GM21515 (cell line): ENCODE measurements around the gene FHIT.

ENCODE experiments used
- ATAC-seq: cut with Tn5 transposase; IDR thresholded peaks from one replicate; pipeline ENCODE4 v1.9.1; 2021; ENCODE audit not compliant: unreplicated experiment

FHIT gene

GRCh38 chr3:59795756-59796155, 1455.5 kb downstream of the FHIT start:
- no peak for ATAC-seq

- ATAC-seq: no peak
Observed at GRCh38 chr3:59793976-59794375, 1457.3 kb downstream of the FHIT start.

GRCh38 chr3:59791774-59792308, 1459.4 kb downstream of the FHIT start:
- ATAC-seq: no peak

GRCh38 chr3:59790241-59790640, 1461.0 kb downstream of the FHIT start:
- ATAC-seq: no peak

- ATAC-seq: no peak
Observed at GRCh38 chr3:59788801-59789200, 1462.5 kb downstream of the FHIT start.

GRCh38 chr3:59788133-59788532, 1463.1 kb downstream of the FHIT start:
- no peak for ATAC-seq

- no peak for ATAC-seq
Observed at GRCh38 chr3:59786374-59786773, 1464.9 kb downstream of the FHIT start.

- no peak for ATAC-seq
Observed at GRCh38 chr3:59784164-59784563, 1467.1 kb downstream of the FHIT start.

- ATAC-seq: no peak
Observed at GRCh38 chr3:59783468-59783988, 1467.7 kb downstream of the FHIT start.

GRCh38 chr3:59782664-59783063, 1468.6 kb downstream of the FHIT start:
- no peak for ATAC-seq

GRCh38 chr3:59780209-59780608, 1471.0 kb downstream of the FHIT start:
- no peak for ATAC-seq

- no peak for ATAC-seq
Observed at GRCh38 chr3:59779260-59779659, 1472.0 kb downstream of the FHIT start.

- ATAC-seq: no peak
Observed at GRCh38 chr3:59777667-59778077, 1473.6 kb downstream of the FHIT start.

- ATAC-seq: no peak
Observed at GRCh38 chr3:59777066-59777465, 1474.2 kb downstream of the FHIT start.

- ATAC-seq: no peak
Observed at GRCh38 chr3:59775761-59776325, 1475.4 kb downstream of the FHIT start.

- no peak for ATAC-seq
Observed at GRCh38 chr3:59775106-59775505, 1476.1 kb downstream of the FHIT start.

GRCh38 chr3:59774634-59775033, 1476.6 kb downstream of the FHIT start:
- ATAC-seq: no peak

- no peak for ATAC-seq
Observed at GRCh38 chr3:59774000-59774399, 1477.3 kb downstream of the FHIT start.

GRCh38 chr3:59772416-59773408, 1478.5 kb downstream of the FHIT start:
- no peak for ATAC-seq

- ATAC-seq: no peak
Observed at GRCh38 chr3:59771768-59772181, 1479.5 kb downstream of the FHIT start.

- no peak for ATAC-seq
Observed at GRCh38 chr3:59769127-59769750, 1482.0 kb downstream of the FHIT start.
